ENCODE measurements around the gene FCHSD2.

- no peak for TF ChIP-seq SUZ12 (IDR thresholded peaks at IDR 0.05; ENCODE audit: extremely low read depth, insufficient read depth, insufficient read length)
- TF ChIP-seq YY1 (IDR thresholded peaks at IDR 0.05; ENCODE audit: insufficient read depth, insufficient read length), result no peak
Measured at GRCh38 chr11:72988821-72989220, 153.3 kb downstream of the FCHSD2 start.

All from NT2/D1 (cell line).